D341Med (cell line): Measurements from ENCODE around the gene UFM1.
"Not testable (repeated sequence)": the region's sequence is repeated elsewhere in the genome, so short reads cannot be mapped to it uniquely, and the experiment has no call there.

Source experiments
- DNase-seq: peaks from one replicate; pipeline ENCODE4 v3.0.0; 2012; ENCODE audit warnings: low spot score

UFM1 gene

GRCh38 chr13:38349390-38350113 is at the start of gene UFM1:
Gene UFM1, plus strand, starts transcription at chr13:38349851. Its CDS starts 69 bp downstream, at chr13:38349920.
- DNase-seq: peak; percentile 90

GRCh38 chr13:38301236-38301635 is 48.4 kb upstream of the UFM1 start:
- no peak for DNase-seq

- no peak for DNase-seq
These were observed 45.8 kb upstream of the UFM1 start for GRCh38 chr13:38303816-38304320.

- no peak for DNase-seq
These were observed 40.9 kb upstream of the UFM1 start for GRCh38 chr13:38308736-38309135.

GRCh38 chr13:38309397-38309796 is 40.3 kb upstream of the UFM1 start:
- DNase-seq: no peak

- not testable (repeated sequence) for DNase-seq
These were observed 38.5 kb upstream of the UFM1 start for GRCh38 chr13:38311175-38311574.

GRCh38 chr13:38316129-38316528 is 33.5 kb upstream of the UFM1 start:
- no peak for DNase-seq

- DNase-seq: no peak
These were observed 28.0 kb upstream of the UFM1 start for GRCh38 chr13:38321654-38322053.

- DNase-seq: no peak
These were observed 24.2 kb upstream of the UFM1 start for GRCh38 chr13:38325426-38325825.

GRCh38 chr13:38328699-38329098 is 21.0 kb upstream of the UFM1 start:
- no peak for DNase-seq

GRCh38 chr13:38334845-38335244 is 14.8 kb upstream of the UFM1 start:
- no peak for DNase-seq

GRCh38 chr13:38338089-38338488 is 11.6 kb upstream of the UFM1 start:
- no peak for DNase-seq

- DNase-seq: no peak
These were observed 9.0 kb upstream of the UFM1 start for GRCh38 chr13:38340624-38341023.

GRCh38 chr13:38341149-38341692 is 8.4 kb upstream of the UFM1 start:
- DNase-seq: no peak

GRCh38 chr13:38346764-38347163 is 2.9 kb upstream of the UFM1 start:
- no peak for DNase-seq

- no peak for DNase-seq
These were observed 726 bp upstream of the UFM1 start for GRCh38 chr13:38348861-38349389.

GRCh38 chr13:38350114-38350617 is 515 bp downstream of the UFM1 start:
- peak; percentile 60 for DNase-seq

- DNase-seq: no peak
These were observed 6.0 kb downstream of the UFM1 start for GRCh38 chr13:38355595-38356119.

- no peak for DNase-seq
These were observed 9.0 kb downstream of the UFM1 start for GRCh38 chr13:38358684-38359083.

GRCh38 chr13:38361542-38362262 is 12.1 kb downstream of the UFM1 start:
- no peak for DNase-seq

- no peak for DNase-seq
These were observed 13.6 kb downstream of the UFM1 start for GRCh38 chr13:38363219-38363618.

- DNase-seq: not testable (repeated sequence)
These were observed 14.1 kb downstream of the UFM1 start for GRCh38 chr13:38363746-38364145.
